ENCODE measurements around the gene TMEM209. TPM values are rescaled to one million over a fixed set of nuclear protein-coding genes. Genes with fewer than 3 reads are reported as not detected.
"Not testable (repeated sequence)": the region's sequence is repeated elsewhere in the genome, so short reads cannot be mapped to it uniquely, and the experiment has no call there.

The TMEM209 gene
- total RNA-seq, 1 donor from 2014 or later: 22.7 TPM

GRCh38 chr7:130131964-130132875, 73.0 kb downstream of the TMEM209 start:
- no peak overlapping the region for H3K27ac Mint-ChIP-seq (ENCODE audit: unreplicated experiment)
- H3K4me3 Mint-ChIP-seq (ENCODE audit: unreplicated experiment): no peak overlapping the region
- H3K4me1 Mint-ChIP-seq (ENCODE audit: unreplicated experiment): peaks cover 12% of the 10 kb centered on the region
- DNase-seq (ENCODE audit: extremely low spot score, unreplicated experiment): no peak
- H3K9me3 Mint-ChIP-seq (ENCODE audit: unreplicated experiment): no peaks in the 10 kb centered on the region
- TF ChIP-seq CTCF (IDR thresholded peaks at IDR 0.05): no peak
- H3K27me3 Mint-ChIP-seq (ENCODE audit: unreplicated experiment): no peaks in the 10 kb centered on the region
- H3K36me3 Mint-ChIP-seq (ENCODE audit: unreplicated experiment): peaks cover 46% of the 10 kb centered on the region

GRCh38 chr7:130131191-130131834, 73.9 kb downstream of the TMEM209 start:
- no peaks in the 10 kb centered on the region for H3K27me3 Mint-ChIP-seq (ENCODE audit: unreplicated experiment)
- no peak overlapping the region for H3K27ac Mint-ChIP-seq (ENCODE audit: unreplicated experiment)
- peaks cover 15% of the 10 kb centered on the region for H3K4me1 Mint-ChIP-seq (ENCODE audit: unreplicated experiment)
- no peak for TF ChIP-seq CTCF (IDR thresholded peaks at IDR 0.05)
- no peak for DNase-seq (ENCODE audit: extremely low spot score, unreplicated experiment)
- no peaks in the 10 kb centered on the region for H3K9me3 Mint-ChIP-seq (ENCODE audit: unreplicated experiment)
- H3K36me3 Mint-ChIP-seq (ENCODE audit: unreplicated experiment): peaks cover 52% of the 10 kb centered on the region
- H3K4me3 Mint-ChIP-seq (ENCODE audit: unreplicated experiment): no peak overlapping the region

- Mint-ChIP-seq H3K4me1 (ENCODE audit: unreplicated experiment) (peaks cover 15% of the 10 kb centered on the region), H3K27ac (ENCODE audit: unreplicated experiment) (no peak overlapping the region), H3K4me3 (ENCODE audit: unreplicated experiment) (no peak overlapping the region), H3K27me3 (ENCODE audit: unreplicated experiment) (no peaks in the 10 kb centered on the region), H3K36me3 (ENCODE audit: unreplicated experiment) (peaks cover 50% of the 10 kb centered on the region), H3K9me3 (ENCODE audit: unreplicated experiment) (no peaks in the 10 kb centered on the region)
- no peak for DNase-seq (ENCODE audit: extremely low spot score, unreplicated experiment)
- TF ChIP-seq CTCF (IDR thresholded peaks at IDR 0.05): no peak
Observed at GRCh38 chr7:130129011-130129411, 76.2 kb downstream of the TMEM209 start.

DNA sequence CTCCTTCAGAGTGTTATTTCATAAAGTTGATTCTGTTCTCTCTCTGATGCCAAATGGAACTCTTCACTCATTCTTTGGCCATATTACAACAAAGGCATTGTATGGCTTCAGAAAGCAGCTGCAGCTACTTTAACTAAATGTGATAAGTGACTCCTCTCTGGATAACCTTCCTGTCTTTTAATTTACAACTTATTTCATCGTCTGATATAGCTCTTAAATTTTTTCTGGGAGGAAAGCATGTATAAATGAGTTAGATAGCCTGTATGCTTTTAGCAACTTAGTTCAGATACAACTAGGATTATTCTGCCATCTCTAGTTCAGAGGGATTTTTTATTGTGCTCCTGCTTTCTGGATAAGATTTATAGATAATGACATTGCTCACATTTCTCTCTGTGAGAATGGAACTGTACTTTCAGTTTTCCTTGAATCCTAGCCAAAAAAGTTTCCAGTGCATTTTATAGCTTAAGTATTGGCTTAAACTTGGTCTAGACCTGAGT, 77.3 kb downstream of the TMEM209 start:
- no peak for DNase-seq (ENCODE audit: extremely low spot score, unreplicated experiment)
- TF ChIP-seq CTCF (IDR thresholded peaks at IDR 0.05): no peak
- Mint-ChIP-seq H3K9me3 (ENCODE audit: unreplicated experiment) (no peaks in the 10 kb centered on the region), H3K4me1 (ENCODE audit: unreplicated experiment) (peaks cover 15% of the 10 kb centered on the region), H3K27me3 (ENCODE audit: unreplicated experiment) (no peaks in the 10 kb centered on the region), H3K4me3 (ENCODE audit: unreplicated experiment) (no peak overlapping the region), H3K36me3 (ENCODE audit: unreplicated experiment) (peaks cover 51% of the 10 kb centered on the region), H3K27ac (ENCODE audit: unreplicated experiment) (peak overlapping the region; percentile 83)

DNA sequence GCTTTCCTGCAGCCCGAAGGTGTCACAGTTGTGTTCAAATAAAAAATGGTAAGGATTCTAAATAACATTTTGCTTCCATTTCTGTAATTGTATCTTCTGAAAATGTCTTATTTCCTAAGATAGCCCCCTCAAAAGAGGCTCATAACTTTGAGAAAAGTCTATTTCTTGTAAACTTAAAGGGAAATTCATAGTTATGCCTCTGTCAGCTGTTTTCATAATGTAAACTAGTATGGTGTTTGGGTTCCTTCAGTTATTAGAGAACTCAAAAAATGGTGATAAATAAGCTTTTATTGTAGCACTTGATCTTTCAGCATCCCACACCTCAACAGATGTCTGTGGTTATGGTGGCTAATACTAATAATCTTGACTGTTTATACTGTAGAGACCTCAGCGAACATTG, 77.8 kb downstream of the TMEM209 start:
- Mint-ChIP-seq H3K4me1 (ENCODE audit: unreplicated experiment) (peaks cover 15% of the 10 kb centered on the region), H3K9me3 (ENCODE audit: unreplicated experiment) (no peaks in the 10 kb centered on the region), H3K27ac (ENCODE audit: unreplicated experiment) (peak overlapping the region; percentile 83), H3K27me3 (ENCODE audit: unreplicated experiment) (no peaks in the 10 kb centered on the region), H3K4me3 (ENCODE audit: unreplicated experiment) (no peak overlapping the region), H3K36me3 (ENCODE audit: unreplicated experiment) (peaks cover 54% of the 10 kb centered on the region)
- no peak for TF ChIP-seq CTCF (IDR thresholded peaks at IDR 0.05)
- DNase-seq (ENCODE audit: extremely low spot score, unreplicated experiment): no peak

GRCh38 chr7:130126840-130127239, 78.4 kb downstream of the TMEM209 start:
- peaks cover 58% of the 10 kb centered on the region for H3K36me3 Mint-ChIP-seq (ENCODE audit: unreplicated experiment)
- H3K27ac Mint-ChIP-seq (ENCODE audit: unreplicated experiment): peak overlapping the region; percentile 83

More at GRCh38 chr7:130126840-130127239, 78.4 kb downstream of the TMEM209 start:
- H3K27me3 Mint-ChIP-seq (ENCODE audit: unreplicated experiment); H3K9me3 Mint-ChIP-seq (ENCODE audit: unreplicated experiment); H3K4me3 Mint-ChIP-seq (ENCODE audit: unreplicated experiment); DNase-seq (ENCODE audit: extremely low spot score, unreplicated experiment): not testable (repeated sequence)
- peaks cover 15% of the 10 kb centered on the region for H3K4me1 Mint-ChIP-seq (ENCODE audit: unreplicated experiment)
